GM15510 (cell line): ENCODE measurements around the gene ZFAND6.

ENCODE experiments used
- POLR2A ChIP-seq: IDR thresholded peaks from 3 replicates; pipeline ENCODE4 v1.6.1; 2011; ENCODE audit warnings: borderline replicate concordance; ENCODE audit not compliant: insufficient read length; ENCODE audit errors: extremely low read depth

Gene ZFAND6

GRCh38 chr15:80152180-80152895 is 92.9 kb downstream of the ZFAND6 start:
- peak; percentile 24 for TF ChIP-seq POLR2A

- peak; percentile 47 for TF ChIP-seq POLR2A
Measured at GRCh38 chr15:80152896-80153876, 93.7 kb downstream of the ZFAND6 start, which contains the start of gene FAH. Gene FAH, plus strand, starts transcription at chr15:80152999. Its CDS starts 56 bp downstream, at chr15:80153055.

DNA sequence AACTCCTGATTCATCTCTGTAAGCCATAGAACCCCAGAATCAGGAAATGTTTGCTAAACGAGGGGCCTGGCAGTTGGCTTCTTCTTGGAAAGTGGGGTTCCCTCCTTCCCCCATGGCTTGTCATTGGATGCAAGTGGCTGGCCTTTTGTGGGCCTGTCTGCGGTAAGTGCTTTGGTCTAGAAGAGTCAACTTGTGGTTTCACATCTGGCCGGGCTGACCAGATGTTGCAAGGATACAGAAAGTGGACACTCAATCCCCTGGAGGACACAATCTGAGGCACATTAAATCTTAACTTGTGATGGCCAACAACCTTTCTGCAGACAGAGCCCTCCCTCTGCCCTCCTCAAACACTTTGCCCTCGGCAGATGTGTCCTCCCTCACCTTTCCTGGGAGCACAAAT is 94.4 kb downstream of the ZFAND6 start:
- no peak for TF ChIP-seq POLR2A

GRCh38 chr15:80154336-80154735 is 94.9 kb downstream of the ZFAND6 start:
- no peak for TF ChIP-seq POLR2A

DNA sequence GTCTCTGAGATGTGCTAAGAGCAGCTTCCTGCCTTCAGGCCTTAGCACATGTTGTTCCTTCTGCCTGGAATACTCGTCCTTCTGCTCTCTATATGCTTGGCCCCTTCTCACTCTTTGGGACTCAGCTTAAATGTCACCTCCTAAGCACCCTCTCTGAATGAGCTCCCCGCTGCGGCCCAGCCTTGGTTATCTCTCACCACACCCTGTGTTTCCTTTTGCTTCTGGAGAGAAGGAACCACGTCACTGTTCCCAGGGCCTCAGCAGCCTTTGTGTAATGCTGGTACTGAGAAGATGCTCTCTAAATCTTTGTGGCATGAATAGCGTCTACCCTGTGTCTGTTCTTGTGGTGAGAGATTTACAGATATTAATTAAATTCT is 95.5 kb downstream of the ZFAND6 start:
- no peak for TF ChIP-seq POLR2A

GRCh38 chr15:80156176-80156720 is 96.8 kb downstream of the ZFAND6 start:
- TF ChIP-seq POLR2A, result no peak

- TF ChIP-seq POLR2A, result no peak
Measured at GRCh38 chr15:80157215-80157614, 97.7 kb downstream of the ZFAND6 start.

GRCh38 chr15:80159301-80159700 is 99.8 kb downstream of the ZFAND6 start:
- no peak for TF ChIP-seq POLR2A

DNA sequence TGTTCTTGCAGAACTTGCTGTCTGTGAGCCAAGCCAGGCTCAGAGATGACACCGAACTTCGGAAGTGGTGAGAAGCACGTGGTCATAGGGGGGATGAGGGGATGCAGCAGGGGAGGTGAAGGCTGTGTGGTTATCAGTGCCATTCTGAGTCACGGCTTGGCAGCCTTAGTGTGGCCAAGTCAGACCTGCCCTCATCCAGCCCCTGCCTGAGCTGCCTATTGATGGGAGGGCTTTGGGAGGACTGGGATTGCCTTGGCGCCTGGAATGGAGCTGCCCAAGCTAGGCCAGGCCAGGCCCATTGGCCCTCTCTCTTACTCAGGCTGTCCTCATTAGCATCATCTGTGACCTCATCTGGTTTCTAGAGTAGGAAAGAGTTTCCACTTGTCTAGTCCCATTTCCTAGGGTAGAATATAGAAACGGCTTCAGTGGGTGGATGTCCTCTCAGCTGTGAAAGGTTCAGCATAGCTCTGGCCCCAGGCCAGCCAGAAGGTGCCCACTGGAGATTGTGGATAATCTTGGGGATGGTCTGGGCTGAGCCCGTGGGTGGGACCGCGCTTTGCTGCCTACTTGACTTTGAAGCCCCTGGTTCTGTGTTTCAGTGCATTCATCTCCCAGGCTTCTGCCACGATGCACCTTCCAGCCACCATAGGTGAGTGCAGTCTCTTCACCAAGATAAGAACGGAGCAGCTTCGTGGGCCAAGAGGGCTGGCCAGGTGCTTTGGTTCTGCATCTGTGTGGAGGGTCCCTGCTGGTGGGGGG is 100.5 kb downstream of the ZFAND6 start:
- TF ChIP-seq POLR2A, result no peak

DNA sequence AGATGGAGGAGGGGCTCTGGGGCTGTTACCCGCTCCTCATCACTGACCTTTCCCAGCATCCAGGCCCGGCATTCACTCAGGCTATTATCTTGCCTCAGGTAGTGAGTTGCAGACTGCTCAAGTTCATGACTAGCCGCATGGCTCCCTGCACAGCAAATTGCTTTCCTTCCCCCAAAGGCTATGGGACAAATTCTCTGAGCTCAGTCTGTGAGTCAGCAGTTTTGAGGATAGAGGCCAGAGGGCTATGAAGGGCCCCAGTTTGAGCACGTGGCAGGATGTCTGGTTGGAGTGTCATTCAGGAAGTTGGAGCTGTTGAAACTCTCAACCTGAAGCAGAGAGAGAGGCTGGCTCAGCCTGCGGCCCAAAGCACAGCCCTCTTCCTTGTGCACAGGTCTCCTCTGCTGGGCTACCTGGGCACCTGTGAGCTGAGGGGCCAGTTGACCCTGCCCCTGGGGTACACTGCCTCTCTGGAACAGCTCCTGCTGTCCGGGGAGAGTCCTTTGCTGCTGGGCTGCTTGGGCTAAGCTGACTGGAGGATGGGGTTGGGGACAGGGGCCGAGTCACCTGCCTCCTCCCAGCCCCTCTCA is 101.2 kb downstream of the ZFAND6 start:
- no peak for TF ChIP-seq POLR2A

GRCh38 chr15:80161468-80162016 is 102.1 kb downstream of the ZFAND6 start:
- no peak for TF ChIP-seq POLR2A

- no peak for TF ChIP-seq POLR2A
Measured at GRCh38 chr15:80162059-80162554, 102.6 kb downstream of the ZFAND6 start.

GRCh38 chr15:80163217-80163616 is 103.7 kb downstream of the ZFAND6 start:
- no peak for TF ChIP-seq POLR2A

- TF ChIP-seq POLR2A, result no peak
Measured at GRCh38 chr15:80163897-80164296, 104.4 kb downstream of the ZFAND6 start.
